Activated CD4-positive, alpha-beta T cell treated with anti-CD3 and anti-CD28 coated beads for 48 hours (primary cell): Measurements from ENCODE around the gene KAZALD1.
"Not testable (repeated sequence)": the region's sequence is repeated elsewhere in the genome, so short reads cannot be mapped to it uniquely, and the experiment has no call there.

Source experiments
- DNase-seq: peaks from one replicate; pipeline ENCODE4 v3.0.0-alpha.2; 2020

Gene KAZALD1

DNA sequence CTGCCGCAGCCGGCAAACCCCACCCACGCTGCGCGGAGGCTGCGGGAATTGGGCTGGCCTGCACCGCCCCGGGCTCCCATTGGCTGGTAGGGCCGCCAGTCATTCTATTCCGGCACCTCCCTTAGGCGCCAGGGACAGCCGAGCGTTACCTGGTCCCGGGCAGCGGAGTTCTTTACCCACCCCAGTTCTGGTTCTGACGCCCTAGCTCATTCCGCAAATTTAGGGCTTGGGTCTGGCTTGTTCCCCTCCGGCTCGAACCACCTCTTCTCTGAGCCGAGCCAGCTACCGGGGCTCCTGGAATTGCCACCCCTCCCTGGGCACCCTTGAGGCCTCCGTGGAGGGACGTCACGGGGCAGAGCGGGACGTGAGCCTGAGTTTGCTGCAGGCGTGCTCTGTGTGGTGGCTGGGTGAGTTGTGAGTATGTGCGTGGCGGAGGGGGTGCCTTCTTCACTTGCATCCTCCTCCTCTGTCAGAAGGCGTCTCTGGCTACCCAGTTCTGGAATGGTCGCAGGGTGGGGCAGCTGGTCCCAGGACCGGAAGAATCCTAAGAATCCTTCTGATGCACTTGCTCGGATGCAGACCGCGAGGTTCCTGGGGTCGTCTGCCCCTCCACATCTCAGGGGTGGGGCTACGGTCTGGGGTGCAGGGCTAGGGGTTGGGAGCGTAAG lies 30.5 kb upstream of the KAZALD1 start, which contains the start of the genes PDZD7 and SFXN3:
Gene PDZD7, minus strand, starts transcription at position 2 of the 668 bp plus-strand sequence. CDS start 910 bp downstream, outside the sequence.
Gene SFXN3, plus strand, starts transcription at position 107 of the 668 bp plus-strand sequence. CDS start 3,461 bp downstream, outside the sequence.
- peak; percentile 98 for DNase-seq

DNA sequence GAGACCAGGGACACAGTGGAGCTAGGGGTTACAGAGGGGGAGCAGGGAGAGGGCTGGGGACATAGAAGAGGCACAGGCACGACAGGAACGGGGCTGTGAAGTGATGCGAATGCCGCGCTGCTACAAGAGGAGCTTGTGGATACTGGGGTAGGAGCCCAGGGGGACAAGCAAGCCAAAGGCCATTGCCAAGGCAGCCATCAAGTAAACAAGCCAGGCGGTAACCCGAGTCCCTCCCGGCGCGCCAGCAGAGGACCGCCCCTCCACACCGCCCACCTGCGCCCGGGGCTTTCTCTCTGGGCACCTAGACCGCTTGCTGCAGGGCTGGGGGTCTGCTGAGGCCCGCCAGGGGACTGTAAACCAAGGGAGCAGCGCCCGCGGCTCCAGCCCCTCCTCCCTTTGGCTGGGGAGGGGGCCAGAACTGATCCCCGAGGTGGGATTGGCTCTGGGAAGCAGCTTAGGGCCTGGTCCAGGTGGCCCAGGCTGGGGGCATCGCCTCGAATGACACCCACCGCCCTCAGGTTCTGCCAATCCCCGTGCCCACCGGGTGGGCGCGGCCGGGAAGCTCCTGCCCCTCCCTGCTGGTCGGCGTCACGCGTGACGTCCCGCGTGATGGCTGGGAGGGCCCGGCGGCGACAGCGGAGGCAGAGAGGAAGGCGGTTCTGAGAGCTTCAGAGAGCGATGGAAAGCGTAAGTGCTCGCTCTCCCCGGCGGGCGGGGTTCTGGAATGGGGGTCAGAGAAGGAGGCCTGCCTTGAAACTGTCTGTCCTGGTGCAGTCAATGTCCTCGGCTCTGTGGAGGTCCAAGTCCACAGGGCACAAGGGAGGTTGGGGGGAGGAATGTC lies 29.8 kb upstream of the KAZALD1 start:
- peak; percentile 82 for DNase-seq

DNA sequence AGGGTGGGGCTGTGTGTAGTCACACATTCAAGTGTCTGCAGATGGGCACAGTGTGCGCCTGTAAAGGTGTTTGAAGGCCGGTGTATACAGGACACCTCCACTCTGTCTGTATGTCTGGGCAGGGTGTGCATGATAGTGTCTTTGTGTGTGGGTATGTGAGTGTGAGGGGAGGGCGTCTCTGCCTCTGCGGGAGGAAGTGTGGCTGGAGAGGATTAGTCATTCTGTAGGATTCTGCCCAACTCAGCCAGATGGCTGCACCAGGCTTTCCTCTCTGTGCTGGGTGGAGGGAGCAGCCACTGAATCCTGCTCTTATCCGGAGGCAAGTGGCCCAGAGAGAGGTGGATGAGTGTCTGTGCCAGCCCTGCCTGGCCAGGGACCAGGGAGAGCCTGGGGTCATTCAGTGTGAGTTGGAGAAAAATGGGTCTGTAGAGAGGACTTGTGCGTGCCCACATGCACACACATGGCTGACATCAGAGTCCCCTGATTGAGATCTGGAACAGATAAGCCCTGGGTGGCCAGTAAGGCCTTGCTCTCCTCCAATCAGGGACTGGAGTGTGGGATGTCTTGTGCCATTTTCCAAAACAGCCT lies 29.1 kb upstream of the KAZALD1 start:
- peak; percentile 68 for DNase-seq

DNA sequence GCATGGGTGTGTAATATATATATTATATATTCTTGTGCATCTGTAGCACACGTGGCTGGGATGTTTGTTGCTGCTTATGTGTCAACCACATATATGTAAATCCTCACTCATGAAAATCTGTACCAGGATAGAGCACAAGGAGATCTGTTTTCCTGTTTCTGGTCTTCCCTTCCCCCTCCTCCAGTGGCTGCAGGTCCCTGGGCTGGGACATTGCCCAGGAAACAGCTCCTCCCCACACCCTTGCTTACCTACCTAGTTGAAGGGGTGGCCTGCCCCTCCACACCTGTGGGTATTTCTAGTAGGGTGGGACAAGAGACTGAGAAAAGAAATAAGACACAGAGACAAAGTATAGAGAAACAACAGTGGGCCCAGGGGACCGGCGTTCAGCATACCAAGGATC lies 28.5 kb upstream of the KAZALD1 start:
- DNase-seq: no peak

DNA sequence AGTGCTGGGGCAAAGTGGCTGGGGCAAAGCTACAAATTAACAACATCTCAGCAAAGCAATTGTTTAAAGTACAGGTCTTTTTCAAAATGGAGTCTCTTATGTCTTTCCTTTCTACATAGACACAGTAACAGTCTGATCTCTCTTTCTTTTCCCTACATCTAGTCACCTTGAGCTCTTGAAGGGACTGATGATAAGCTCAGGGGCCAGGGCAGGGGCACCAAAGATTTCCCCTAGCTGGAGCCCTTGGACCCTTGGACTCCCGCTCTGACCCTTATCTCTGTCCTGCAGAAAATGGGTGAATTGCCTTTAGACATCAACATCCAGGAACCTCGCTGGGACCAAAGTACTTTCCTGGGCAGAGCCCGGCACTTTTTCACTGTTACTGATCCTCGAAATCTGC lies 27.4 kb upstream of the KAZALD1 start:
- DNase-seq: not testable (repeated sequence)

DNA sequence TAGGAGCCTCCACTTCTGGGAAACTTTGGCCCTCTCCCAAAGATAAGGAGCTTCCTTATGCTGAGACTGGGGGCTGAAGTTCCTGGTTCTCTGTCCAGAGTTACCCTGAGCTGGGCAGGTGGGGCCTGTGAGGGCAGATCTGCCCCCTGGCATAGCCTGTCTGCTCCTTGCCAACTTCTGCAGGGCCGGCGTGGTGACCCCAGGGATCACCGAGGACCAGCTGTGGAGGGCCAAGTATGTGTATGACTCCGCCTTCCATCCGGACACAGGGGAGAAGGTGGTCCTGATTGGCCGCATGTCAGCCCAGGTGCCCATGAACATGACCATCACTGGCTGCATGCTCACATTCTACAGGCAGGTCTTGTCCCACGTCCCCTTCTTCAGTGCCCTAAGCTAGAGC lies 26.5 kb upstream of the KAZALD1 start:
- DNase-seq: no peak

DNA sequence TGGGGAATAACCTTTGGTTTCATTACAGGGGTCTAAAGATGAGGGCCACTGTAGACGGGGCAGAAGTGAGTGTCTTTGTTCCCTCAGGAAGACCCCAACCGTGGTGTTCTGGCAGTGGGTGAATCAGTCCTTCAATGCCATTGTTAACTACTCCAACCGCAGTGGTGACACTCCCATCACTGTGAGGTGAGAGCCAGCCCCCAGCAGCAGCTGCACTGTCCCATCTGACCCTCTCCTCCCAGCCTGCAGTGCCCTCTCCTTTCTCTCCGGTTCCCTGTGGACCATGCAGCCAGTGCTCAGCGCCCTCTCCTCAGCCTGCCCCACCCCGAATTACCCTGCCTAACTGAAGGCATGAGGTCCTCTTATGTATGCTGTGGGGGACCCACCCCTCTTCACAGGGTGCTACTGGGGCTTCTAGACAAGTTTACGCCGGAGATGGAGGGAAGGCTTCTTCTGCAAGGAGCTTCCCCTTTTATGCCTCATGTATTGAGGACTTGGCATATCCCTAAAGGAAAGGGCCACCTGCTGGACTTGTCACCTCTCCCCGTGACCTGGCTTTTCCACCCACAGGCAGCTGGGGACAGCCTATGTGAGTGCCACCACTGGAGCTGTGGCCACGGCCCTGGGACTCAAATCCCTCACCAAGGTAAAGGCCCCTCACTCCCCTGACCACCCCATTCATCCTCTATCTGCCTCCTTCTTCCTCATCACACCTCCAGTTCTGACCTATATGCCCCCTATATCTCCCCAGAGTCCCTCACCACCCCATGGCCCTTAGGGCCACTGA lies 25.7 kb upstream of the KAZALD1 start:
- no peak for DNase-seq

DNA sequence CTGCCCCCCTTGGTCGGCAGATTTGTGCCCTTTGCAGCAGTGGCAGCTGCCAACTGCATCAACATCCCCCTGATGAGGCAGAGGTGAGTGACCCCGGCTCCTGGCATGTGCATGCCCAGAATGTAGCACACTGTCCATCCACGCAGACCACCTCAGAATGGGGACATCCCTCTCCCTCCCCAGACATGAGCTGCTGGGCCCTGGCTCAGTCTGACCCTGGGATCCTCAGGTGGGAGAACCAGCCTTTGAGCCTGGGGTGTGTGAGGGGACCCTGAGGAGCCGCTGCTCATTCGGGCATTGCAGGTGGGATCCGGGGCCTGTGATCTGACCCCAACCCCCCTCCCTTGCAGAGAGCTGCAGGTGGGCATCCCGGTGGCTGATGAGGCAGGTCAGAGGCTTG lies 25.1 kb upstream of the KAZALD1 start:
- DNase-seq: no peak

DNA sequence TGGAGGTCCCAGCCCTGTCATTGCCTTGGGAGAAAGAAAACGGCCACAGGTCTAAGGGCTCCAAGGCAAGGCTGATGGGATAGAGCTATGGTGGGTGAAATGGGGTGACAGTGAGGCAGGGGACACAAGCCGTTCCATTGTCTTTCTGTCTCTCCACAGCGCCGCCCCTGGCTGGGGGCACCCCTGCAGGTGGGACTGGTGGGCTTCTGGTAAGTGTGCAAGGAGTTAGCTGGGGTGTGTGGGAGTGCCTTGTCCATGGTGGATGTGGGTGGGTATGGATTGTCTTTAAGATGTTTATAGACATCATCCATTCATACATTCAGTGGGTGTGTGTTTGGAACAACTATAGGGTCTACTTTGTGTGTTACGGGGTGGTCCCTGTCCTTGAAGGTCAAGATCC lies 23.3 kb upstream of the KAZALD1 start:
- DNase-seq: no peak

DNA sequence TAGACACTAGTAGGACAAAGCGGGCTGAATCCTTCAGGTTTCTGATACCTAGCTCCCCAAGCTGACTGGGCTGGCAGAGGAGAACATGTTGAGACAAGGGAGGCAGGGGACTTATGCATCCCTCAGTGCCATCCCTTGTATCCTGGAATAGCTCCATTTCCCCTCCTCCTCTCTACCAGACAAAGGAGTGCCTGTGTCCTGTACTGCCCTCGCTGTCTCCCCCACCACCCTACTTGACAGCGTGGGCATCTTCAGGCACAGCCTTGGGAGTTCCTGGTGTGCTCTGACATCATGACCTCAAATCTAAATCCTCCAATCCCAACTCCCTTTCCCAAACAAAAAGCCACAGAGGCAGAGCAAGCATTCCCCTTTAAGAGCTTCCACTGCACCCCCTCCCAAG lies 21.7 kb upstream of the KAZALD1 start:
- DNase-seq: no peak

DNA sequence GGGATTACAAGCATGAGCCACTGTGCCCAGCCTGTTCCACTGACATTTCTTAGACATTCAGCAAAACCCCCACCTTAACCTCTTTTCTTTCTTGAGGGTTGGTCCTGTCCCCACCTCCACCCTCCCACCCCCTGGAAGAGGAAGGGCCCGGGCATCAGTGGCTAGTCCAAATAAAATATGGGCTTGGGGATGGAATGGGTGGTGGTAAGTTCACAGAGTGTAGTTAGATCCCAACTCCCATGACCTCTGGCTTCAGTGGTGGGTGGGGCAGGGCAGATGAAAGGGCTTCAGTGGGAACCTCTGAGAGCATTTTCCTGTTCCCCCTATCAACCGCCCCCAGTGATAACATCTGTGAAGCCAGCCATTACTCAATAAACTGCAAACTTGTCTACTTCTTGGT lies 20.9 kb upstream of the KAZALD1 start:
- no peak for DNase-seq

DNA sequence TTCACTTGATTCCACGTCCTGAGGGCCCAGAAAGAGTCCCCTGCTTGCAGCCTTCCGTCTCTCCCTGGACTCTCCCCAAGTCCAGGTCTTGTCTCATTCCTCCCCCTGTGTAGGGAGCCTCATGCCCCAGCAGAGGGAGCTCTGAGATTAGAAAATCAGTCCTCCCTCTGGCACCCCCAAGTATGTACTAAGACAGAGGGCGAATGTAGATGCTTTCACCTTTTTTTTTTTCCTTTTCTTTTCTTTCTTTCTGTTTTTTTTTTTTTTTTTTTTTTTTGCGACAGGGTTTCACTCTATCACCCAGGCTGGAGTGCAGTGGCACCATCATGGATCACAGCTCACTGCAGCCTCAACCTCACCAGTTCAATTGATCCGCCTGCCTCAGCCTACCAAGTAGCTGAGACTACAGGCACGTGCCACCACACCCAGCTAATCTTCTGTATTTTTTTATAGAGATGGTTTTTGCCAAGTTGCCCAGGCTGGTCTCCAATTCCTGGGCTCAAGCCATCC lies 20.5 kb upstream of the KAZALD1 start:
- DNase-seq: peak; percentile 79

DNA sequence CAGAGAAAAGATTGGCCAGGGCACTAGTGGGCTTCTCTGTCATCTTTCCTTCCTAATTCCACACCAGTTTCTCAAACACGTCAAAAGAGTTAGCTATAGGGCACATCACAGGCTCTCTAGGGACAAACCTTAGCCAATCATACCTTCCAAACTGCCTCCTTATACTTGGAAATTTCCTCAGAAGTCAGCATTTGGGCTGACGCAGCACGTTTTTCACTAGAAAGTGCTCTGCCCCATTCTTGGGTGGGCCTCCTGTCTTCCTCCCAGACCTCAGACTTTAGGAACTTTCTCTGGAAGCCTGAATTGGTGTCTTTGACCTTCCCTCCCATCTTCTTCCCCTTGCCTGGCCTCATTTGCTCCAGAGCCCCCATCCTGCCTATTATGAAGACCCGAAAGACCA lies 19.7 kb upstream of the KAZALD1 start:
- DNase-seq: no peak

DNA sequence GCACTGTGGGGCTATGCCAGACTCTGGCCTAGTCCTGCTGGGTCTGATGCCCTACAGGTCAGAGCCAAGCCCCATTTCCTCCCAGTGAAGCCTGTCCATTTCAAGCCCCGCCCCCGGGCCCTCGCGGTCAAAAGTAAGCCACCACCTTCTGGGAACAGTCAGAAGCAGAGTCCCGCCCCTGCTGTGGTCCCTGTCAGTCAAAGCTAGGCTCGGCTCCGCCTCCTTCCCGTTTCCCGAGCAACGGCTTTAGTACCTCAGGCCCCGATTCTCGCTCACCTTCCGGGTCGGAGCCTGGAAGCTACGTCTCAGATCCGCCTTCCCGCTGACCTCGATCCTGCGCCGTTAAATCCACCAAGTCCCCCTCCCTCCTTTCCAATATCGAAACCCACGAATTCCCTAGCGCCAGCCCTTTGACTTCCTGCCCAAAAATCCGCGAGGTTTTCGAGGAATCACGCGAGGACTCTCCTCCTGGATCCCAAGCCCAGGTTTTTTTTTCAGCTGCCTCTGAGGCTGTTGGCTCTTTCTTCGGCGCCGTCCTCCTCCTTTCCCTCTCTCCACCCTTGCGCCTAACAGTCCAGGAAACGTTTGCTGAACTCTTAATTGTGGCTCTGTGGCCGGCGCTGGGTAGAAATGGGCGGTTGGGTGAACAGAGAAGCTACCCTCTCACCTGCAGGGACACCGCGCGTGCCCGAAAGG lies 19.0 kb upstream of the KAZALD1 start:
- DNase-seq: peak; percentile 95

DNA sequence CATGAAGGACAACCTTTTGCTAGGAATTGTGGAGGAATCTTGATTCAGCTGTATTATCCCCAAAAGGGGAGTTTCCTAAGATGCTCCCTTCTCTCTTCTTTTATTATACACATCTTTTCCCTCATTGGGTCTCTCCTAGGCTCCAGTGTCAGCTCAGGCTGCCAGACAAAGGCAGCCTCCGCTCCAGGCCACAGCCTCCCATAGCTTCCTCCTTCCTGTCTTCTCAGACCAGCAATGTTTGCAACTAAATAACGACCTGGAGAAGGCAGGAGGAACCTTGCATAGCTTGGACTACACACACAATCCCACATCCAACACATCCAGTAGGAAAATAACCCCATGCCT lies 18.5 kb upstream of the KAZALD1 start:
- no peak for DNase-seq

DNA sequence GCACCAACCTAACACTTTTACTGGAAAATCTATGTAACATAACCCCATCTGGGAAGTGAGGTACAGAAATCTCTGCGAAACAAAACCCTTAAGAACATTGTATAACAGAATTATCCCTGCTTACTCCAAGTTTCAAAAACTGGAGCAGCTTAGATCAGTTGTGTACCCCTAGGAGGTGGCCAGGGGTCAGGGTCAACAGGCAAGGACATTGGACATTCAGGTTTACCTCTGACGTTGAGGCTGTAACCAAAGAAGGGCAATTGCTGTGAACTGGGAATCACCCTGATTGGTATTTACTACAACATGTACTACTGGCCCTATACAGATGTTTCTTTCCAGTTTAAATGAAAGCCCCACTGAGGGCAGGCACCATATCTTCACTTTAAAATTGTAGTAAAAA lies 17.7 kb upstream of the KAZALD1 start:
- DNase-seq: no peak

DNA sequence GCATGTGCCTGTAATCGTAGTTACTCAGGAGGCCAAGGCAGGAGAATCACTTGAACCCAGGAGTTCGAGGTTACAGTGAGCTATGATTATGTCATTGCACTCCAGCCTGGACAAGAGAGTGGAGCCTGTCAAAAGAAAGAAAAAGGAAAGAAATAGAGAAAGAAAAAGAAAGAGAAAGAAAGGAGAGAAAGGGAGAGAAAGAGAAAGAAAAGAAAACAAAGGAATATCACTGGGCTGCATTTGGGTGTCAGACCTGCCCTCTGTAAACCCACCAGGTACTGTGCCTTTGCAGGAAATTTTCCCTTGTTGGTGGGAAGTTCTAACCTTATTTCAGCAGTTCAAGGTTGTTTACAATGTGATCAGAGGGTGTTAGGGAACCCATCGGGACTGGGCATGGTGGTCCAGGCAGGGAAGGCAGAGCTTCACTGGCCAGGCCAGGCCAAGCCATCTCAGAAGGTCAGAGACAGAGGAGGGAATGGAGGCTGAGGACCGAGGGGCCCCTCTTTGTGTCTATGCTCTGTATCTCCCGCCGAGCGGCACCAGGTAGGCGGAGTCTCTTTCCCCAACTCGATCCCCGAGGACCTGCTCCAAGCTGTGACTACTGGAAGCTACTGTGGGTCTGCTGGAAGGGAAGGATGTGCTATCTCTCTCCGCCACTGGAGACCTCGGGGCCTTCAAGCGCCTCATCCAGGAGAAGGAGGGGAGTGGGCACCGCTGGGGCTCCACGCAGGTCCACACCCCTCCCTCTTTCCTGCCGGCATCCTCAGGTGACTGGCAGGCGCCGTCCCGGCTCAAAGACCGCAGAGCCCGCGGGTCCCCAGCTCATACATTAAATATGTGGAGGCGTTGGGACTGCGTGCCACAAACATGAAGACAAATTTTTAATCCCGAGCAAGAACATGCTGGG lies 15.2 kb upstream of the KAZALD1 start:
- no peak for DNase-seq

DNA sequence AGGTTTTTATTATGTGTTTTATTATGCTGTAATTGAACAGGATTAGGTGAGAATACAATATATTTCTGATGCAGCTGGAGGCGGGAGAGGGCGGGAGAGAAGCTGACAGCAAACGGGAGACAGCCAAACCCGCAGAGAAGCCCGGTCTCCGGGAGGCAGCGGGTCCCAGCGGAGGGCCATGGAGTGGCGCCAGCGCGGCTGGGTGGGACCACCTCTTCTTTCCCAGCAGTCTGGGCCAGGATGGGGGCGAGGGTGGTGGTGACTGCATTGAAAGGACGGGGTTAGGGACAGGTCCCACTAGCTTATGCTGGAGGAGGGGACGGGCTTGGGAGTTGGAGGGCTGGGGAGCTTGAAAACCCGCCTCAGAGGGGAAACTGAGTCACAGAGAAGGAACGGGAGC lies 14.5 kb upstream of the KAZALD1 start:
- no peak for DNase-seq

DNA sequence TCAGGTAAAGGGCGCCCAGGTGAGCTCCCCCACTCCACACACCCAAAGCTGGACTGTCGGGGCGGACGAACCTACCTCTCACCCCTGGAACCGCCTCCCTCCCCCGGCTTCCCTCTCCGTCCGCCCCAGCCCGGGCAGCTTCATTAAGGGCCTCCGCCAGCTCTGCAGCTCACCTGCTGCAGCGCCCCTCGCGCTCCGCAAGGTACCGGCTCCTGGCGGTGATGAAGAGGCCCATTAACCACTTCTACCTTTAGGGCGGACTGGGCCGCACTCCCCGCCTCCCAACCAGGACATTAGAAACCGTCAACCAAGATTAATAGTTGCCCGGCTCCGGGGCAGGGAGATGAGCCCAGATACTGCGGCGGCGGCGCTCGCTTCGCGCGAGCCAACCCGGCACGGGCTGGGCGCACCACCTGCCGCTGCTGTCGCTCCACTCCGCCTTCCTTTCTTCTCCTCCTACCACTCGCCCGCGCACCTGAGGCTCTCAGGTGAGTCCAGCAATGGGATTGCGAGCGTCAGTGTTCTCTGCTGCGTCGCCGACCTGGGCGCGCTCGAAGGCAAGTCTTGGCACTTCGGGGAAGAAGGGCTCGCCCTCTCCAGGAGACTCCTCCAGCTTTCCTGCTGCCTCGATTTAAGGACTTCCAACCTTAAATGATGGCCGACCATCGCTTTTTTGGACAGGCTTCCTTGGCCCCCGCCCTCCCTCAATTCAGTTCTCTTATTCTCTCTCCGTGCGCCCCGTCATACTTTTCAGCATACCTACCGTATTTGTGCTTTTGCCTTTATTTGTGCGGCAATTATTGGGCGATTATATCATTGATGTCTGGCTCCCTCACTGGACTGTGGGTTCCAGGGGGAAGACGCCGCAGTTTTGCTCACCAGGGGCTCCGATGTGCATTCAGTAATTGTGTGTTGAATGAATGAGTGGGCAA lies 13.6 kb upstream of the KAZALD1 start:
- DNase-seq: no peak
